ENCODE data around the gene GLG1.

The GLG1 gene

GRCh38 chr16:74611721-74612120, 4.8 kb upstream of the GLG1 start:
- FAIRE-seq (no peak), DNase-seq (ENCODE audit: insufficient read length, low spot score) (no peak)

- no peak for DNase-seq (ENCODE audit: insufficient read length, low spot score)
- no peak for FAIRE-seq
Measured at GRCh38 chr16:74608944-74609343, 2.0 kb upstream of the GLG1 start.

DNA sequence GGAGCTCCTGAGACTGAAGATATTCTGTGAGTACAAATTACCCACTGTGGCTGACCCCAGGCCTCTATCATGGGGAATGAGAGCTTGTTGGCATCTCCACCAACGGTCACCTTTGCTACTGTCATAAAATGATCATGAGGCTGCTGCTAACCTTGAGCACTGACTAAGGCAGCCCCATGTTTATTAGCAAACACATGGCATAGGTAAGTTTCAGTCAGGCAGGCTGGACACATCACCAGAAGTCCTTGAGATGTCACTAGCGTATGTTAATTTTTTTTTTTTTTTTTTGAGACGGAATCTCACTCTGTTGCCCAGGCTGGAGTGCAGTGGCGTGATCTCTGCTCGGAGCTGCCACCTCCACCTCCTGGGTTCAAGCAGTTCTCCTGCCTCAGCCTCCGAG, 1.5 kb upstream of the GLG1 start:
- DNase-seq (ENCODE audit: insufficient read length, low spot score) (no peak), FAIRE-seq (no peak)

- DNase-seq (ENCODE audit: insufficient read length, low spot score) = peak; percentile 39
- FAIRE-seq = no peak
Measured at GRCh38 chr16:74607962-74608356, 1.0 kb upstream of the GLG1 start.

DNA sequence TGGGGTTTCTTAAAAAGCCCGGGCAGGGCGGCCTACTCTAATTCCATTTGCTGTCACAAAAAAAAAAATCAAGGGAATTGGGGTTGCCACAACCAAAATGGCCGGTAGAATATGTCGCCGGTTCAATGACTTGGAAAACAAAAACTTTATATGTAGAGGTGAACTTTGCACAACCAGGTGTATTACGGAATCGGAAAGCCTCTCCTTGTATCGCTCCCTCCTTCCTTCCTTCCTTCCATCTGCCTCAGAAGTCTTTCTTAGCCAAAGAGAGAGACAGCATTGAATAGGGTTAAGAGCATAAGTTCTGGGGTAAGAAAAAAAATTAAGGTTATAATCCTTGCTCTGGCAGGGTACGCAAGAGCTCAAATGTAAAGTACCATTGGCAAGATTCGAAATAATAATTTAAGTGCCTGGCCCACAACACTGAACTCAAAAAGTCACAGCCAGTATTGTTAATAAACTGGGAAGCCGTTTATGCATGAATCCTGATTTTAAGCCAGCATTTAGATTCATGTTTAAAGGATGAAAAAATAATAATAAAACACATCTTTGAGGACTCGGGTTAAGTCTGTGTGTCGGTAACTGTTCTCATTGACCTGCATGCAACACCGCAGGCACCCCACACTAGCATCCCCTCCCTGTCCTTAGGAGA, 522 bp upstream of the GLG1 start:
- no peak for FAIRE-seq

GRCh38 chr16:74605746-74606520, 981 bp downstream of the GLG1 start:
- DNase-seq (ENCODE audit: insufficient read length, low spot score) (no peak), FAIRE-seq (no peak)

More for the DNA sequence above, 522 bp upstream of the GLG1 start:
- no peak for DNase-seq (ENCODE audit: insufficient read length, low spot score)

DNA sequence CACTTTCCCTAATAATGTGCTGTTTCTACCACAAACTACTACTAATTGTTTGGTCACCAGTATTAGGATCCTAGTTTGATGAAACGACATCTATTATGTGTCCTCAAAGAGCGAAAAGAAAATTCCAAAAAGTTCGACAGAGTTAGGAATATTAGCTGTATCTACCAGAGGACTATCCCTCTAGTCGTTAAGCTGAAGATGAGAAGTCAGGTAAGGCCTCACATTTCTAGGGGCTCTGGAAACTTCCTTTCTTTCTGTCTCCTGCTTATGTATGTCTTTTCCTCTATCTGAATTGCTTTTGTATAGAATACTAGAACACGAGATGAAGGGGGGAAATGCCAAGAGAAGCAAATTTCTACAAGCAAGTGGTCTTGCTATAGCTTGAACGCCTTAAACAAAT, 1.6 kb downstream of the GLG1 start:
- FAIRE-seq (no peak), DNase-seq (ENCODE audit: insufficient read length, low spot score) (no peak)

GRCh38 chr16:74603848-74604247, 3.1 kb downstream of the GLG1 start:
- DNase-seq (ENCODE audit: insufficient read length, low spot score) = no peak
- no peak for FAIRE-seq

- no peak for FAIRE-seq
- no peak for DNase-seq (ENCODE audit: insufficient read length, low spot score)
Measured at GRCh38 chr16:74601126-74601871, 5.6 kb downstream of the GLG1 start.

GRCh38 chr16:74596586-74596985, 10.3 kb downstream of the GLG1 start:
- FAIRE-seq (no peak), DNase-seq (ENCODE audit: insufficient read length, low spot score) (no peak)

- FAIRE-seq (no peak), DNase-seq (ENCODE audit: insufficient read length, low spot score) (no peak)
Measured at GRCh38 chr16:74592847-74593246, 14.1 kb downstream of the GLG1 start.

DNA sequence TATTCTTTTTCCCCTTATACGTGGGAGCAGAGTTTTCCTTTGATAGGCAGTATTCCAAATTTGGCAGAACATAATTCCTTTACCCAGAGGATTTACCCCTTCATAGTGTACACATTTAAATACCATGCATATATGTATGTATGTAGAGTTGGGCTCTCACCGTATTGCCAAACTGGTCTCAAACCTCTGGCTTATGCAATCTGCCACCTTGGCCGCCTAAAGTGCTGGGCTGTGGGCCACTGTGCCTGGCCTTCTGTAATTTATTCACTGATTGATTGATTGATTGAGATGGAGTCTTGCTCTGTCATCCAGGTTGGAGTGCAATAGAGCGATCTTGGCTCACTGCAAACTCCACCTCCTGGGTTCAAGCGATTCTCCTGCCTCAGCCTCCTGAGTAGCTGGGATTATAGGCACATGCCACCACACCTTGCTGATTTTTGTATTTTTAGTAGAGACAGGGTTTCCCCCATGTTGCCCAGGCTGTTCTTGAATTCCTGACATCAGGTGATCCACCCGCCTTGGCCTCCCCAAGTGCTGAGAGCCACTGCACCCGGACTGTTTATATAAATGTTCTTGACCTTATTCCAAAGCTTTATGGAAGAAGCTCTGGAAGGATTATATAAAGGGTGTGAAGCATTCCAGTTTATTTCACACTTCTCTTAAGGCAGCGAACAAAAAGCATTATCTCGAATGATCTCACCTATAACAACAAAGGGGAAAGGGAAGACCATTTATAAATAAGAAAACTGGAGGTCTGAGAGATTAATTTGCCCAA, 14.9 kb downstream of the GLG1 start:
- FAIRE-seq (no peak), DNase-seq (ENCODE audit: insufficient read length, low spot score) (no peak)

GRCh38 chr16:74586948-74587347, 20.0 kb downstream of the GLG1 start:
- FAIRE-seq (peak; percentile 40), DNase-seq (ENCODE audit: insufficient read length, low spot score) (no peak)

GRCh38 chr16:74585846-74586443, 21.0 kb downstream of the GLG1 start:
- FAIRE-seq (no peak), DNase-seq (ENCODE audit: insufficient read length, low spot score) (no peak)

DNA sequence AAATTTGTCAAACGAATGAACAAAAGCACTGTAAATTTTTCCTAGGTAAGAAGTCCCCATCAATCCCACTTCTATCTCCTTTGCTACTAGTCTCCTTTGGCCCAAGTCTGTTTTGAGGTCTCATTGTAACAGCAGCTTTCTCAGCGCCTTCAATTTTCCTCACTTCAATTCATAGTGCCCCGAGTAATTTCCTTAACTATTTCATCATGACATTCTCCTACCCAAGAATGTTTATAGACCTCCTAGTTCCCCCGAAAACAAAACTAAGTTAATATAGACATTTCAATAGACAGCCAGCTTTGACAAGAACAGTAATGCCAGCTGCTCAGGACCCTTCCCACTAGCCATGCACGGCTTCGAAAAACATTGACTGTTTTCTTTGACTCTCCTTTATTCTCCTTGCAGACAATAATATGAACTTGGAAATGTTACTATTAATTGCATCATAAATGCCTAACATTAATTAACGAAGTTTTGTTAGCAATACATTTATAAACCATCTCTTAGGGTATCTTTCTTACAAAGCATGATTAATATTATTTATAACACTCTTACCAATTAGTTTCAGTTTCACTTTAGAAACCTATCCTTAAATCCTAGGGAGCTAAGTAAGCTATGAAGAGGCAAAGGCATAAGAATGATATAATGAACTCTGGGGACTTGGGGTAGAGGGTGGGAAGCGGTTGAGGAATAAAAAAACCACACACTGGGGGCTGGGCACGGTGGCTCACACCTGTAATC, 22.8 kb downstream of the GLG1 start:
- FAIRE-seq = no peak
- DNase-seq (ENCODE audit: insufficient read length, low spot score) = no peak

- DNase-seq (ENCODE audit: insufficient read length, low spot score) = no peak
- FAIRE-seq = no peak
Measured at GRCh38 chr16:74582970-74583369, 23.9 kb downstream of the GLG1 start.

DNA sequence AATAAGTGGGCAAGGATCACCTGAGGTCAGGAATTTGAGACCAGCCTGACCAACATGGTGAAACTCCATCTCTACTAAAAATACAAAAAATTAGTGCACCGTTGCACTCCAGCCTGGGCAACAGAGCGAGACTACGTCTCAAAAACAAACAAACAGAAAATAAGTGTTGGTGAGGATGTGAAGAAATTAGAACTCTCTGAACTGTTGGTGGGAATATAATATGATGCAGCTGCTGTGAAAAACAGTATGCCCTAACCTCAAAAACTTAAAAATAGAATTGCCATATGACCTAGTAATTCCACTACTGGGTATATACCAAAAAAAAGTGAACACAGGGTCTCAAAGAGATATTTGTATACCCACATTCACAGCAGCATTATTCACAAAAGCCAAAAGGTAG, 26.1 kb downstream of the GLG1 start:
- DNase-seq (ENCODE audit: insufficient read length, low spot score) (no peak), FAIRE-seq (no peak)

- no peak for DNase-seq (ENCODE audit: insufficient read length, low spot score)
- no peak for FAIRE-seq
Measured at GRCh38 chr16:74578838-74579237, 28.1 kb downstream of the GLG1 start.

DNA sequence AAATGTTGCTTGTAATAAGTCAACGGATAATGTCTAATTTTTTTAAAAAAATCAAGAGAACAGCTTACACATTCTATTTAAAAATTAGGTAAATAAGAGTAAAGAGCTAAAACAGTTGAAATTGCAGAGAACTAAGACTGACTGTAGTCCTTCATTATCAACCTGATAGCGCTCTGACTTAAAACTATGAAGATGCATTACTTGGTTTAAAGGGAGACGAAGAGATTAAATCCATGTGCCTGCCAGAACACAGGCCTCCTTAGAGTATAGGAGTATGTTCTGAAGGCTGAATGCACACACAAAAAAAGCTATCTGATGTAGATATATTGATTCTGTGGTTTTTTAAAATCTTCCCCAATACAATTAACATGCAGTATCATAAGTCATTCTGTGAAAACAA, 28.5 kb downstream of the GLG1 start:
- FAIRE-seq (no peak), DNase-seq (ENCODE audit: insufficient read length, low spot score) (no peak)

DNA sequence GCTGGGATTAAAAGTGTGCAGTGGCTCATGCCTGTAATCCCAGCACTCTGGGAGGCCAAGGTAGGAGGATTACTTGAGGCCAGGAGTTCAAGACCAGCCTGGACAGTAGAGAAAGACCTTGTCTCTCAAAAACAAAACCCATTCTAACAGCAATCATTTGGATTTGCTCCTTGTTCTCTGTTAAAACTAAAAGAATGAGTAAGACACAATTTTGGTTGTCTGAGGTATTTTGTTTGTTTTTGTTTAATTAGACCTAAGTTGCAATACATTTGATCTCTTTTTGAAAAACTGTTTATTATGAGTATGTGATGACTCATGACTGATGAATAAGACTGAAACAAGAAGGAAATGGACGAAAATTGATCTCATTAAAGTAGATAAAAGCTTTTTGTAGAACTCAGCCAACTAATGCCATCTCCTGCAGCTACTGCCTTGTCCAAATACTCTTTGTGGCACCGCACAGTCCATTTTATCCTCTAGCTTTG, 29.0 kb downstream of the GLG1 start:
- no peak for FAIRE-seq
- peak; percentile 27 for DNase-seq (ENCODE audit: insufficient read length, low spot score)

Data from HTR-8/SVneo (cell line).